Neural crest cell (in vitro differentiated cells): ENCODE measurements around the gene LARGE1. TPM values are rescaled to one million over a fixed set of nuclear protein-coding genes. Genes with fewer than 3 reads are reported as not detected.

ENCODE experiments used
- DNase-seq: peaks from one replicate; pipeline ENCODE4 v3.0.0; 2021; ENCODE audit warnings: low read depth, mixed read lengths, low spot score
- H3K27ac Mint-ChIP-seq: one replicate; pipeline ENCODE4 v1.8.0; 2021; ENCODE audit warnings: mild to moderate bottlenecking, mixed read lengths; ENCODE audit not compliant: unreplicated experiment
- H3K27me3 Mint-ChIP-seq: 2 replicates; pipeline ENCODE4 v1.8.0; 2021; ENCODE audit warnings: low read depth, mild to moderate bottlenecking, mixed read lengths
- H3K36me3 Mint-ChIP-seq: 2 replicates; pipeline ENCODE4 v1.8.0; 2021; ENCODE audit warnings: low read depth, mild to moderate bottlenecking, mixed read lengths
- H3K4me1 Mint-ChIP-seq: 2 replicates; pipeline ENCODE4 v1.8.0; 2021; ENCODE audit warnings: mixed read lengths
- H3K4me3 Mint-ChIP-seq: one replicate; pipeline ENCODE4 v1.8.0; 2021; ENCODE audit warnings: mild to moderate bottlenecking, mixed read lengths
- H3K9me3 Mint-ChIP-seq: 2 replicates; pipeline ENCODE4 v1.8.0; 2021; ENCODE audit warnings: mixed read lengths
- total RNA-seq: library from RNA; stranded (reverse); gene quantifications from 2 replicates; pipeline ENCODE4 v1.2.1, GENCODE V29; 2021
- TF ChIP-seq, protein P1 (sequence below): fragments of 200-600 bp; sonication (generic); conservative IDR thresholded peaks from 2 replicates; pipeline ENCODE4 v1.5.0; 2021; ENCODE audit warnings: antibody characterized with exemption, mild to moderate bottlenecking

The LARGE1 gene
- total RNA-seq, 1 donor from 2014 or later, result 33.0 TPM

- Mint-ChIP-seq H3K27me3 (no peaks in the 10 kb centered on the region), H3K4me1 (peaks cover 39% of the 10 kb centered on the region), H3K27ac (no peak overlapping the region), H3K9me3 (no peaks in the 10 kb centered on the region), H3K4me3 (no peak overlapping the region), H3K36me3 (peaks cover 6% of the 10 kb centered on the region)
- no peak for DNase-seq
- TF ChIP-seq, protein P1, sequence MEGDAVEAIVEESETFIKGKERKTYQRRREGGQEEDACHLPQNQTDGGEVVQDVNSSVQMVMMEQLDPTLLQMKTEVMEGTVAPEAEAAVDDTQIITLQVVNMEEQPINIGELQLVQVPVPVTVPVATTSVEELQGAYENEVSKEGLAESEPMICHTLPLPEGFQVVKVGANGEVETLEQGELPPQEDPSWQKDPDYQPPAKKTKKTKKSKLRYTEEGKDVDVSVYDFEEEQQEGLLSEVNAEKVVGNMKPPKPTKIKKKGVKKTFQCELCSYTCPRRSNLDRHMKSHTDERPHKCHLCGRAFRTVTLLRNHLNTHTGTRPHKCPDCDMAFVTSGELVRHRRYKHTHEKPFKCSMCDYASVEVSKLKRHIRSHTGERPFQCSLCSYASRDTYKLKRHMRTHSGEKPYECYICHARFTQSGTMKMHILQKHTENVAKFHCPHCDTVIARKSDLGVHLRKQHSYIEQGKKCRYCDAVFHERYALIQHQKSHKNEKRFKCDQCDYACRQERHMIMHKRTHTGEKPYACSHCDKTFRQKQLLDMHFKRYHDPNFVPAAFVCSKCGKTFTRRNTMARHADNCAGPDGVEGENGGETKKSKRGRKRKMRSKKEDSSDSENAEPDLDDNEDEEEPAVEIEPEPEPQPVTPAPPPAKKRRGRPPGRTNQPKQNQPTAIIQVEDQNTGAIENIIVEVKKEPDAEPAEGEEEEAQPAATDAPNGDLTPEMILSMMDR, result no peak
Measured at GRCh38 chr22:33542153-33542552, 378.1 kb downstream of the LARGE1 start.

DNA sequence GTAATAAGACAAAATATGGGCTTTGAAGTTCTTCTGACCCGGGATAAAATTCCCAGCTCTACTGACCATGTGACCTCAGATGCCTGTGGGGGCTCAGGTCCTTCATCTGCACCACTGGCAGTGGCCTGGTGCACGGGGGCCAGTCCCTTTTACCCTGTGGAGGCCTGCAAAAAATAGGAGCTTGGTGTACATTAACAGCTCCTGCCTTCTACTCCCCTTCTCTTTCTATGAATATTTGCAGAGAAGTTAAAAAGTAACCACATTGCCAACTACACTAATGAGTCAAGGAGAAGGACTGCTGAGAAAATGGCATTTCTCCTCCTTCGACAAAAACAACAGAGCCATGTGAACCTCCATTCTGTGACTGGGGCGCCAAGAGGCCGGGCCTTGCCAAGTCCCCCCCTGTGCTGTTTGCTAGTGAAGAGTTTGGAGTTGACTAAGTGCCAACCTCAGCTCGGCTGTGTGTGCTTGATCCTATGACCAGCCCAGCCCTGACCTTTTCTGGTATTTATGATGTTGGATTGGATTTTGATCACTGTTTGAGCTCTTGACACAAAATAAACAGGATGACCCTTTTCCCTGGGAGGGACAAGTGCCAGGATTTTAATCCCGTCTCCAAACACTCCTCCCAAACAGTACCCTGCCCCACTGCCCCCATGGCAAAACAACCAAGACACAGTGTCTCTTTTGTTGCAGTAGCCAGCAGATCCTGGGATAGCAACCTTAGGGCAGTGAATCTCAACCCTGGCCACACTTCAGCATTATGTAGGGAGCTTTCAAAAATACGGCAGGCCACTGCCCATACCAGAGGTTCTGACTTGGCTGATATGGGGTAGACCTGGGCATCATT lies 380.1 kb downstream of the LARGE1 start:
- peak overlapping the region; percentile 84 for H3K27ac Mint-ChIP-seq

GRCh38 chr22:33539202-33539901 lies 380.9 kb downstream of the LARGE1 start:
- no peak for DNase-seq
- peaks cover 39% of the 10 kb centered on the region for H3K4me1 Mint-ChIP-seq
- TF ChIP-seq, protein P1, result no peak
- no peak overlapping the region for H3K4me3 Mint-ChIP-seq
- H3K9me3 Mint-ChIP-seq, result no peaks in the 10 kb centered on the region
- no peak overlapping the region for H3K27ac Mint-ChIP-seq
- peaks cover 8% of the 10 kb centered on the region for H3K36me3 Mint-ChIP-seq
- no peaks in the 10 kb centered on the region for H3K27me3 Mint-ChIP-seq

More for the DNA sequence above, 380.1 kb downstream of the LARGE1 start:
- no peaks in the 10 kb centered on the region for H3K9me3 Mint-ChIP-seq
- H3K4me1 Mint-ChIP-seq, result peaks cover 39% of the 10 kb centered on the region
- DNase-seq, result no peak
- H3K36me3 Mint-ChIP-seq, result peaks cover 8% of the 10 kb centered on the region
- H3K27me3 Mint-ChIP-seq, result no peaks in the 10 kb centered on the region
- TF ChIP-seq, protein P1, result no peak
- peak overlapping the region; percentile 54 for H3K4me3 Mint-ChIP-seq

DNA sequence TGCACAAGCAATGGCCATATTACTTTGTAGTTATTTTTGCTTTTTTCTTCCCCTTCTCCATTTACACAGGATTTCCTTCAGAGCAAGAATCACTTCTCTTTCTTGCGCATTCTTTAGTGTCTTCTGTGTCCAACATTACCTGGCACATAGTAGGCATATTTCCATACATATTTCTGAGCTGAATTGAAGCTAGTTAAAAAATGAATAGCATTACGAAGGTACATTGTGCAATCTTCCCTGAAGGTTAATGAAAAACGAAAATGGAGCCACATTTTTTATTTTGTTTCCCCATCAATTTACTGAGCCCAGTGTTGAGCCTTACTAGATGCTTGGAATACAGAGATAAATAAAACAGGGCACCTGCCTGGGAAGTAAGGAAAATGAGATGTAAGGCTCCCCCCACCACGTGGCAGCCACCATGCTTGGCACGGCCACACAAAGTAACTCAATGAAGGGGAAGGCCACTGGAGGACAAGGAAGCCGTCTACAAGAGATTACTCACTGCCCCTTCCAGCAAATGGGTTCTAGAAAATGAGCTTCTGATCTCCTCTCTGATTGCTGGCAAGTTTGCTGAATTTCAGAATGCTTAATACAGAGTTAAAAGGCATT lies 381.9 kb downstream of the LARGE1 start:
- Mint-ChIP-seq H3K27me3 (no peaks in the 10 kb centered on the region), H3K4me3 (no peak overlapping the region), H3K27ac (no peak overlapping the region), H3K36me3 (peaks cover 8% of the 10 kb centered on the region), H3K4me1 (peaks cover 36% of the 10 kb centered on the region), H3K9me3 (no peaks in the 10 kb centered on the region)
- TF ChIP-seq, protein P1, result no peak
- DNase-seq, result no peak

DNA sequence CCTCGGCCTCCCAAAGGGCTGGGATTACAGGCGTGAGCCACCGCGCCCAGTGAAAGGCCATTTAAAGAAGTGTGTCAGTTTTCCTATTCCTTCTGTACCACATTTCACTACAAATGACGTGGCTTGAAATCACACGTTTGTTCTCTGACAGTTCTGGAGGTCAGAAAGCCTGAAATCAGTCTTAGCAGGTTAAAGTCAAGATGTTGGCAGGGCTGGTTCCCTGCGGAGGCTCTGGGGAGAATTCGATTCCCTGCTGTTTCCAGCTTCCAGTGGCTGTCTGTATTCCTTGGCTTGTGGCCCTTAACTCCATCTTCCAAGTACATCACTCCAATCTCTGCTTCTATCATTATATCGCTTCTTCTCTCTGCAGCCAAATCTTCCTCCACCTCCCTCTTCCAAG lies 383.2 kb downstream of the LARGE1 start:
- Mint-ChIP-seq H3K36me3 (peaks cover 8% of the 10 kb centered on the region), H3K27ac (no peak overlapping the region), H3K4me3 (no peak overlapping the region), H3K9me3 (no peaks in the 10 kb centered on the region), H3K4me1 (peaks cover 32% of the 10 kb centered on the region), H3K27me3 (no peaks in the 10 kb centered on the region)
- DNase-seq, result no peak
- TF ChIP-seq, protein P1, result no peak
